GM12878 (cell line): ENCODE results near the gene ZNF624. TPM values are rescaled to one million over a fixed set of nuclear protein-coding genes. Genes with fewer than 3 reads are reported as not detected.

Experiments used
- ATAC-seq: fragments of 200-7000 bp; cut with Tn5 transposase; 3 replicates; pipeline ENCODE4 v1.9.1; 2020; ENCODE audit warnings: mild to moderate bottlenecking, moderate library complexity
- BruUV-seq: library from RNA; stranded (reverse); fragments of 400-500 nt; replicated peaks from 2 replicates; lab custom pipeline; 2021; lab: Mats Ljungman, UMichigan
- CTCF ChIA-PET: fragments of 300-600 bp; sonication (Branson Sonifier 250); formaldehyde crosslinking; extraction: SDS; loops from one replicate; lab custom pipeline; 2021; ENCODE audit warnings: inconsistent platforms; lab: Yijun Ruan, JAX
- POLR2A ChIA-PET: fragments of 350-600 bp; formaldehyde crosslinking; extraction: SDS; loops from one replicate; lab custom pipeline; 2021; ENCODE audit warnings: inconsistent platforms; lab: Charles Lee
- RAD21 ChIA-PET: fragments of 300-600 bp; sonication (Branson Sonifier 250); formaldehyde crosslinking; loops from one replicate; lab custom pipeline; 2023; ENCODE audit warnings: antibody characterized with exemption; ENCODE audit not compliant: unreplicated experiment; lab: Charles Lee
- SMC1A ChIA-PET: fragments of 300-600 bp; sonication (Branson Sonifier 250); formaldehyde crosslinking; loops from one replicate; lab custom pipeline; 2023; ENCODE audit not compliant: unreplicated experiment, uncharacterized antibody; lab: Charles Lee
- DNase-seq: peaks from one replicate; pipeline ENCODE4 v3.0.0-alpha.2; 2011; ENCODE audit warnings: low read depth, low spot score
- FAIRE-seq: peaks from 3 replicates; lab custom pipeline; 2011; peaks lifted over from hg19 to GRCh38; lab: Jason Lieb, UNC
- H2AFZ ChIP-seq: 2 replicates; pipeline ENCODE4 v1.6.0; 2011; ENCODE audit warnings: low read depth, low read length, control low read depth; ENCODE audit not compliant: control insufficient read depth
- H3K27ac ChIP-seq: 2 replicates; pipeline ENCODE4 v1.5.1; 2011; ENCODE audit warnings: control low read depth; ENCODE audit not compliant: control insufficient read depth, insufficient read depth
- H3K27me3 ChIP-seq, 2 experiments: replicated peaks in 1 of 2; 2 replicates each; pipeline versions ENCODE4 v1.6.0 to v1.6.1; 2011; ENCODE audit warnings: low read length in 1 of 2; ENCODE audit not compliant: control insufficient read depth in 2 of 2, insufficient read depth in 2 of 2
- H3K36me3 ChIP-seq, 2 experiments: 2 replicates each; pipeline ENCODE4 v1.5.1; 2011; ENCODE audit warnings: low read length in 1 of 2; ENCODE audit not compliant: control insufficient read depth in 2 of 2, insufficient read depth in 2 of 2
- H3K4me1 ChIP-seq: 2 replicates; pipeline ENCODE4 v1.6.1; 2011; ENCODE audit warnings: mild to moderate bottlenecking, low read length, moderate library complexity, mixed read lengths; ENCODE audit not compliant: control insufficient read depth, insufficient read depth
- H3K4me2 ChIP-seq: 2 replicates; pipeline ENCODE4 v1.6.0; 2011; ENCODE audit warnings: control low read depth; ENCODE audit not compliant: control insufficient read depth, insufficient read depth
- H3K4me3 ChIP-seq: fragments of 200-600 bp; sonication (generic); 2 replicates; pipeline ENCODE4 v1.5.1; 2016
- H3K79me2 ChIP-seq: 2 replicates; pipeline ENCODE4 v1.6.0; 2011; ENCODE audit warnings: low read length; ENCODE audit not compliant: control insufficient read depth, insufficient read depth
- H3K9ac ChIP-seq: 2 replicates; pipeline ENCODE4 v1.8.0; 2011; ENCODE audit warnings: low read length, control low read depth, mixed read lengths; ENCODE audit not compliant: control insufficient read depth, insufficient read depth
- H3K9me3 ChIP-seq: replicated peaks from 3 replicates; pipeline ENCODE4 v1.5.1; 2011; ENCODE audit warnings: mild to moderate bottlenecking, low read length; ENCODE audit not compliant: control insufficient read depth, insufficient read depth
- H4K20me1 ChIP-seq: 2 replicates; pipeline ENCODE4 v1.6.0; 2011; ENCODE audit not compliant: control insufficient read depth, insufficient read depth
- BACH1 ChIP-seq: fragments of 450-650 bp; IDR thresholded peaks from 2 replicates; pipeline ENCODE4 v1.6.1; 2017; ENCODE audit warnings: mild to moderate bottlenecking, borderline replicate concordance
- CHD4 ChIP-seq: fragments of 200-600 bp; sonication (generic); IDR thresholded peaks from 2 replicates; pipeline ENCODE4 v1.6.1; 2016; ENCODE audit warnings: mild to moderate bottlenecking
- CTCF ChIP-seq, 3 experiments: IDR thresholded peaks in 2 of 3; conservative IDR thresholded peaks in 1 of 3; 2 replicates each; pipeline ENCODE4 v1.5.1; 2011; ENCODE audit warnings: low read depth in 3 of 3, low read length in 3 of 3, mild to moderate bottlenecking in 3 of 3, control low read depth in 2 of 3, moderate library complexity in 2 of 3, inconsistent platforms in 1 of 3, mixed read lengths in 1 of 3; ENCODE audit not compliant: control insufficient read depth in 2 of 3, insufficient read depth in 1 of 3; ENCODE audit errors: extremely low read depth in 1 of 3
- E2F8 ChIP-seq: fragments of 450-650 bp; IDR thresholded peaks from 2 replicates; pipeline ENCODE4 v1.6.1; 2018; ENCODE audit warnings: mild to moderate bottlenecking, low read depth, moderate library complexity; ENCODE audit not compliant: partially characterized antibody
- FOXK2 ChIP-seq: fragments of 450-650 bp; IDR thresholded peaks from 2 replicates; pipeline ENCODE4 v1.6.1; 2017; ENCODE audit warnings: mild to moderate bottlenecking, moderate library complexity
- IRF5 ChIP-seq: fragments of 450-650 bp; IDR thresholded peaks from 2 replicates; pipeline ENCODE4 v1.6.1; 2017; ENCODE audit warnings: borderline replicate concordance
- KLF5 ChIP-seq: fragments of 450-650 bp; IDR thresholded peaks from 2 replicates; pipeline ENCODE4 v1.6.1; 2014; ENCODE audit warnings: mild to moderate bottlenecking; ENCODE audit not compliant: partially characterized antibody
- MYB ChIP-seq: fragments of 150-350 bp; IDR thresholded peaks from 2 replicates; pipeline ENCODE4 v1.6.1; 2014; ENCODE audit warnings: mild to moderate bottlenecking, low read depth, low read length, borderline replicate concordance
- RAD21 ChIP-seq: IDR thresholded peaks from 2 replicates; pipeline ENCODE4 v1.6.1; 2011; ENCODE audit warnings: mild to moderate bottlenecking, low read depth, low read length, moderate library complexity; ENCODE audit not compliant: insufficient read depth
- ZBED1 ChIP-seq: IDR thresholded peaks from 2 replicates; pipeline ENCODE4 v1.6.1; 2016; ENCODE audit warnings: borderline replicate concordance
- ZNF24 ChIP-seq: fragments of 450-650 bp; IDR thresholded peaks from 2 replicates; pipeline ENCODE4 v1.6.1; 2017; ENCODE audit warnings: antibody characterized with exemption, mild to moderate bottlenecking
- WGBS: methylation state at CpG from one replicate; pipeline ENCODE4 v1.1.6; 2016; ENCODE audit warnings: low lambda C conversion rate; ENCODE audit not compliant: insufficient replicate concordance, insufficient coverage; ENCODE audit errors: missing lambda C conversion rate; 5-methylcytosine and 5-hydroxymethylcytosine counted together
- in situ Hi-C: fragments of 300-500 bp; cut with MboI; formaldehyde crosslinking; loops from 9 replicates; pipeline ENCODE4 v1.14.3; 2018; ENCODE audit warnings: mixed read lengths
- intact Hi-C: fragments of 100-400 bp; cut with micrococcal nuclease; formaldehyde crosslinking; loops from one replicate; pipeline ENCODE4 v1.14.2; 2022; ENCODE audit not compliant: unreplicated experiment
- polyA plus RNA-seq, 11 experiments: library from polyadenylated mRNA; depleted of rRNA in 4 of 11; unstranded in 6 of 11; stranded (reverse) in 5 of 11; fragments of >200 nt; fragmentation: Nextera tagmentation in 4 of 11; fragmentation: Illumina TruSeq in 1 of 11; extraction: Ambion mirVana in 4 of 11; extraction: Trizol in 1 of 11; gene quantifications; 1 replicate in 1 of 11; 2 replicates in 10 of 11; pipeline versions ENCODE4 v1.2.1 to v1.2.3, GENCODE V29; 2011 to 2016; ENCODE audit warnings: inconsistent platforms in 2 of 11, missing spikeins in 2 of 11, low read depth in 1 of 11
- total RNA-seq, 4 experiments: library from RNA; depleted of rRNA in 3 of 4; stranded (reverse); fragments of >200 nt in 3 of 4; fragmentation: Illumina TruSeq in 1 of 4; extraction: Trizol in 1 of 4; gene quantifications; 2 replicates each; pipeline versions ENCODE4 v1.2.1 to v1.2.3, GENCODE V29; 2013 to 2021
- TF ChIP-seq, protein P1 (sequence below): IDR thresholded peaks from 2 replicates; pipeline ENCODE4 v1.6.1; 2012; ENCODE audit warnings: low read depth, low read length, improper control_type of control experiment
- TF ChIP-seq, protein P2 (sequence below): IDR thresholded peaks from 2 replicates; pipeline ENCODE4 v1.6.1; 2011; ENCODE audit warnings: borderline replicate concordance, low read depth, mild to moderate bottlenecking, moderate library complexity, low read length; ENCODE audit not compliant: insufficient read depth, poor library complexity, severe bottlenecking

The ZNF624 gene
- total and polyA plus RNA-seq, 10 of the 15 experiments (the other 5 are each of a cell fraction or from before 2014, with no cell fraction given) = 0.50 to 3.5 (median 2.1) TPM

DNA sequence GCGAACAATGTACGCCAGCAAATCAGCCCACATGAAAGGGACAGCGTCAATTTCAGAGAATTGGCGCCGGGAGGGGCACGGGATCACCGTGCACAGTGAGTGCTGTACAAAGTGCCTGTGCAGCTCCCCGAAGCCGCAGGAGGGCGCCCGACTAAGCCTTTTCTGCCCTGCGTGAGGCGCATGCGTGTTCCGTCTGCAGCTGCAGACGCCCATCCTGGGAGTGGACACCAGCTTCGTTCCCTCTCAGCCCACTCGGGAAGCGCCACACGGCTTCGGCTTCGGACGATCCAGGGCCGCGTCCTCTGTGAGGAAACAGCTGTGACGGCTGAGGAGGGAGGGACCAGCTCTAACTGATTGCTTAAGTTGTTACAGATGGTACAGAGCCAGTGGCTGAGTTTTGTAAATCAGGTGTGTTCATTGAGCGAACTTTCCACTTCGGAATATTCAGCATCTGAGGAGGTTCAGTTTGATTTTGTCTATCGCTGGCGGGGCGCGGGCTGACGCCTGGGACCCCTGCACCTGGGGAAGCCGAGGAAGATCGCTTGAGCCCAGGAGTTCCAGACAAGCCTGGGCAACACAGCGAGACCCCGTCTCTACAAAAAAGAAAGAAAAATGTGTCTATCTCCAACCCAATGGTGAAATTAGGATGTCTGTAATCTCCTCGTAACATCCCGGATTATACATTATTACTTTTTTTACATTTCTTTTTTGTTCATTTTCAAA, 69.2 kb downstream of the ZNF624 start:
- Histone ChIP-seq H3K9ac (no peak overlapping the region), H2AFZ (peak overlapping the region; percentile 9; the same call in 1 of the 2 replicates), H3K36me3 (no peaks in the 10 kb centered on the region), H3K9me3 (peaks cover 6% of the 10 kb centered on the region; the same call in 2 of the 3 replicates), H3K4me1 (no peaks in the 10 kb centered on the region), H3K4me2 (peak overlapping the region; percentile 65), H3K27ac (no peak overlapping the region), H3K79me2 (no peaks in the 10 kb centered on the region), H3K4me3 (no peak overlapping the region), H4K20me1 (no peaks in the 10 kb centered on the region), H3K27me3 (peaks cover 0 to 2% of the 10 kb centered on the region in 2 experiments; a peak in 1 of 4 replicates)
- SMC1A ChIA-PET = no interaction called here
- POLR2A ChIA-PET = interaction anchor here (0.7 to 1.3 kb wide), 2 partner anchors 49 to 152 kb away, joined by 5 read pairs; no protein-coding TSS in a partner anchor
- intact Hi-C loops = no loop called here
- in situ Hi-C loops = no loop called here
- ATAC-seq = peak; percentile 79
- RAD21 ChIA-PET = no interaction called here
- DNase-seq = peak; percentile 17
- CTCF ChIA-PET = interaction anchor here (0.5 to 3.3 kb wide), 10 partner anchors 13 to 221 kb away, joined by 3 to 18 read pairs (median 3); partner anchors contain the start of gene CCDC144A
- WGBS = 28% methylated on average over 39 of the region's 39 CpGs
- no peak for FAIRE-seq
- BruUV-seq = no TSS peak
- TF ChIP-seq, protein P1, sequence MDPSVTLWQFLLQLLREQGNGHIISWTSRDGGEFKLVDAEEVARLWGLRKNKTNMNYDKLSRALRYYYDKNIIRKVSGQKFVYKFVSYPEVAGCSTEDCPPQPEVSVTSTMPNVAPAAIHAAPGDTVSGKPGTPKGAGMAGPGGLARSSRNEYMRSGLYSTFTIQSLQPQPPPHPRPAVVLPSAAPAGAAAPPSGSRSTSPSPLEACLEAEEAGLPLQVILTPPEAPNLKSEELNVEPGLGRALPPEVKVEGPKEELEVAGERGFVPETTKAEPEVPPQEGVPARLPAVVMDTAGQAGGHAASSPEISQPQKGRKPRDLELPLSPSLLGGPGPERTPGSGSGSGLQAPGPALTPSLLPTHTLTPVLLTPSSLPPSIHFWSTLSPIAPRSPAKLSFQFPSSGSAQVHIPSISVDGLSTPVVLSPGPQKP = no peak
- TF ChIP-seq ZNF24 = 0 out of 2 replicates have a peak, but pooled peaks have one; percentile 23
- TF ChIP-seq KLF5 = no peak
- TF ChIP-seq CTCF (IDR thresholded peaks at IDR 0.05 in 2 of 3, conservative IDR thresholded peaks at IDR 0.05 in 1 of 3; ENCODE audit: control insufficient read depth in 2 of 3, extremely low read depth in 1 of 3, insufficient read depth in 1 of 3, low read depth in 3 of 3, low read length in 3 of 3) = peak; percentile 57 to 82 (median 70)
- TF ChIP-seq FOXK2 = no peak
- no peak for TF ChIP-seq MYB
- no peak for TF ChIP-seq IRF5
- TF ChIP-seq E2F8 = no peak
- TF ChIP-seq CHD4 = no peak
- peak; percentile 30; the same call in 1 of the 2 replicates for TF ChIP-seq RAD21
- no peak for TF ChIP-seq BACH1
- TF ChIP-seq ZBED1 = no peak
- TF ChIP-seq, protein P2, sequence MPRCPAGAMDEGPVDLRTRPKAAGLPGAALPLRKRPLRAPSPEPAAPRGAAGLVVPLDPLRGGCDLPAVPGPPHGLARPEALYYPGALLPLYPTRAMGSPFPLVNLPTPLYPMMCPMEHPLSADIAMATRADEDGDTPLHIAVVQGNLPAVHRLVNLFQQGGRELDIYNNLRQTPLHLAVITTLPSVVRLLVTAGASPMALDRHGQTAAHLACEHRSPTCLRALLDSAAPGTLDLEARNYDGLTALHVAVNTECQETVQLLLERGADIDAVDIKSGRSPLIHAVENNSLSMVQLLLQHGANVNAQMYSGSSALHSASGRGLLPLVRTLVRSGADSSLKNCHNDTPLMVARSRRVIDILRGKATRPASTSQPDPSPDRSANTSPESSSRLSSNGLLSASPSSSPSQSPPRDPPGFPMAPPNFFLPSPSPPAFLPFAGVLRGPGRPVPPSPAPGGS = no peak
